HEK293 (cell line): Measurements from ENCODE around the gene MAP1LC3A.

Experiments
- CTCF ChIA-PET: fragments of 350-600 bp; formaldehyde crosslinking; extraction: SDS; loops from one replicate; lab custom pipeline; 2021; ENCODE audit warnings: antibody characterized with exemption; lab: Yijun Ruan, JAX
- POLR2A ChIA-PET: fragments of 300-600 bp; formaldehyde crosslinking; extraction: SDS; loops from one replicate; lab custom pipeline; 2020; ENCODE audit warnings: antibody characterized with exemption, inconsistent platforms; lab: Yijun Ruan, JAX
- H3K27ac ChIP-seq: fragments of 200-500 bp; sonication (Bioruptor generic); 2 replicates; pipeline ENCODE4 v1.5.1; 2014; ENCODE audit warnings: low read depth, low read length, control low read depth, inconsistent platforms; ENCODE audit errors: extremely low read depth
- H3K36me3 ChIP-seq, 2 experiments: fragments of 200-500 bp in 1 of 2; sonication (Bioruptor generic) in 1 of 2; 1 replicate in 1 of 2; 2 replicates in 1 of 2; pipeline ENCODE4 v1.5.1; 2014 to 2017; ENCODE audit warnings: inconsistent platforms in 2 of 2, low read length in 2 of 2; ENCODE audit not compliant: control insufficient read depth in 2 of 2, insufficient read depth in 1 of 2
- H3K4me1 ChIP-seq: fragments of 200-500 bp; sonication (Bioruptor generic); 2 replicates; pipeline ENCODE4 v1.5.1; 2014; ENCODE audit warnings: mild to moderate bottlenecking, low read length, inconsistent platforms; ENCODE audit not compliant: control insufficient read depth, insufficient read depth
- H3K4me3 ChIP-seq: 2 replicates; pipeline ENCODE4 v1.5.1; 2011; ENCODE audit warnings: low read depth, mild to moderate bottlenecking, control low read depth, low read length, moderate library complexity
- H3K9me3 ChIP-seq: fragments of 200-500 bp; sonication (Bioruptor generic); 2 replicates; pipeline ENCODE4 v1.5.1; 2014; ENCODE audit warnings: low read depth, low read length, inconsistent platforms; ENCODE audit not compliant: control insufficient read depth, insufficient read depth
- CTCF ChIP-seq: fragments of 450-650 bp; formaldehyde crosslinking; IDR thresholded peaks from 2 replicates; pipeline ENCODE4 v1.5.1; 2016; ENCODE audit warnings: missing biosample characterization, missing genetic modification characterization
- EGR2 ChIP-seq: fragments of 450-650 bp; formaldehyde crosslinking; IDR thresholded peaks from 2 replicates; pipeline ENCODE4 v1.5.1; 2016; ENCODE audit warnings: low read depth, missing biosample characterization, missing genetic modification characterization
- GLIS1 ChIP-seq: fragments of 450-650 bp; formaldehyde crosslinking; IDR thresholded peaks from 2 replicates; pipeline ENCODE4 v1.5.1; 2016; ENCODE audit warnings: missing biosample characterization, missing genetic modification characterization
- IKZF3 ChIP-seq: fragments of 450-650 bp; IDR thresholded peaks from 2 replicates; pipeline ENCODE4 v1.5.0; 2018; ENCODE audit warnings: missing biosample characterization, mild to moderate bottlenecking, missing genetic modification characterization, moderate library complexity
- KLF1 ChIP-seq: fragments of 450-650 bp; formaldehyde crosslinking; IDR thresholded peaks from 2 replicates; pipeline ENCODE4 v1.5.1; 2016; ENCODE audit warnings: missing biosample characterization, missing genetic modification characterization
- OSR2 ChIP-seq: fragments of 450-650 bp; formaldehyde crosslinking; IDR thresholded peaks from 2 replicates; pipeline ENCODE4 v1.5.1; 2016; ENCODE audit warnings: missing biosample characterization, missing genetic modification characterization
- PRDM1 ChIP-seq: fragments of 450-650 bp; formaldehyde crosslinking; IDR thresholded peaks from 2 replicates; pipeline ENCODE4; 2016; ENCODE audit warnings: missing biosample characterization, missing genetic modification characterization
- ZFHX2 ChIP-seq: fragments of 450-650 bp; formaldehyde crosslinking; conservative IDR thresholded peaks from 2 replicates; pipeline ENCODE4 v1.5.1; 2016; ENCODE audit warnings: missing biosample characterization, missing genetic modification characterization
- ZFP37 ChIP-seq: fragments of 450-650 bp; formaldehyde crosslinking; IDR thresholded peaks from 2 replicates; pipeline ENCODE4 v1.5.1; 2016; ENCODE audit warnings: missing biosample characterization, missing genetic modification characterization
- ZNF133 ChIP-seq: fragments of 450-650 bp; formaldehyde crosslinking; IDR thresholded peaks from 2 replicates; pipeline ENCODE4 v1.5.1; 2016; ENCODE audit warnings: missing biosample characterization, missing genetic modification characterization
- ZNF19 ChIP-seq: fragments of 450-650 bp; formaldehyde crosslinking; IDR thresholded peaks from 2 replicates; pipeline ENCODE4; 2016; ENCODE audit warnings: missing biosample characterization, missing genetic modification characterization, low read depth
- ZNF2 ChIP-seq: fragments of 450-650 bp; formaldehyde crosslinking; IDR thresholded peaks from 2 replicates; pipeline ENCODE4 v1.5.1; 2016; ENCODE audit warnings: missing biosample characterization, missing genetic modification characterization
- ZNF324 ChIP-seq: fragments of 450-650 bp; formaldehyde crosslinking; IDR thresholded peaks from 2 replicates; pipeline ENCODE4 v1.5.1; 2016; ENCODE audit warnings: missing biosample characterization, missing genetic modification characterization
- ZNF37A ChIP-seq: fragments of 450-650 bp; IDR thresholded peaks from 2 replicates; pipeline ENCODE4 v1.5.1; 2018; ENCODE audit warnings: missing biosample characterization, missing genetic modification characterization
- ZNF394 ChIP-seq: fragments of 450-650 bp; formaldehyde crosslinking; IDR thresholded peaks from 2 replicates; pipeline ENCODE4 v1.5.1; 2016; ENCODE audit warnings: missing biosample characterization, missing genetic modification characterization, mild to moderate bottlenecking, moderate library complexity, borderline replicate concordance
- ZNF521 ChIP-seq: fragments of 450-650 bp; formaldehyde crosslinking; IDR thresholded peaks from 2 replicates; pipeline ENCODE4 v1.5.1; 2017; ENCODE audit warnings: missing biosample characterization, mild to moderate bottlenecking, missing genetic modification characterization
- ZNF600 ChIP-seq: fragments of 450-650 bp; formaldehyde crosslinking; IDR thresholded peaks from 2 replicates; pipeline ENCODE4 v1.5.1; 2016; ENCODE audit warnings: missing biosample characterization, missing genetic modification characterization
- ZNF704 ChIP-seq: fragments of 450-650 bp; formaldehyde crosslinking; IDR thresholded peaks from 2 replicates; pipeline ENCODE4 v1.5.1; 2016; ENCODE audit warnings: missing biosample characterization, missing genetic modification characterization
- ZNF776 ChIP-seq: fragments of 450-650 bp; formaldehyde crosslinking; IDR thresholded peaks from 2 replicates; pipeline ENCODE4 v1.5.0; 2017; ENCODE audit warnings: missing biosample characterization, missing genetic modification characterization, borderline replicate concordance
- ZNF777 ChIP-seq: fragments of 450-650 bp; formaldehyde crosslinking; IDR thresholded peaks from 2 replicates; pipeline ENCODE4 v1.5.1; 2017; ENCODE audit warnings: missing biosample characterization, missing genetic modification characterization, borderline replicate concordance
- TF ChIP-seq, protein P1 (sequence below): IDR thresholded peaks from 2 replicates; pipeline ENCODE4 v1.6.1; 2011; ENCODE audit warnings: mild to moderate bottlenecking, low read depth, low read length, borderline replicate concordance
- TF ChIP-seq, protein P2 (sequence below): fragments of 450-650 bp; formaldehyde crosslinking; IDR thresholded peaks from 2 replicates; pipeline ENCODE4 v1.5.1; 2017; ENCODE audit warnings: missing biosample characterization, mild to moderate bottlenecking, missing genetic modification characterization, moderate library complexity

The MAP1LC3A gene

GRCh38 chr20:34535301-34535840 is 23.1 kb upstream of the MAP1LC3A start:
- POLR2A ChIA-PET: no interaction called here
- CTCF ChIA-PET: interaction anchor here (1.2 kb wide), 1 partner anchor 223 kb away, joined by 5 read pairs; no protein-coding TSS in a partner anchor
- Histone ChIP-seq H3K36me3 (peaks cover 0 to 92% of the 10 kb centered on the region in 2 experiments; a peak in 2 of 3 replicates), H3K4me1 (no peaks in the 10 kb centered on the region), H3K27ac (no peak overlapping the region), H3K4me3 (no peak overlapping the region), H3K9me3 (no peaks in the 10 kb centered on the region)
- TF ChIP-seq, protein P1, sequence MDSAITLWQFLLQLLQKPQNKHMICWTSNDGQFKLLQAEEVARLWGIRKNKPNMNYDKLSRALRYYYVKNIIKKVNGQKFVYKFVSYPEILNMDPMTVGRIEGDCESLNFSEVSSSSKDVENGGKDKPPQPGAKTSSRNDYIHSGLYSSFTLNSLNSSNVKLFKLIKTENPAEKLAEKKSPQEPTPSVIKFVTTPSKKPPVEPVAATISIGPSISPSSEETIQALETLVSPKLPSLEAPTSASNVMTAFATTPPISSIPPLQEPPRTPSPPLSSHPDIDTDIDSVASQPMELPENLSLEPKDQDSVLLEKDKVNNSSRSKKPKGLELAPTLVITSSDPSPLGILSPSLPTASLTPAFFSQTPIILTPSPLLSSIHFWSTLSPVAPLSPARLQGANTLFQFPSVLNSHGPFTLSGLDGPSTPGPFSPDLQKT: no peak
- 0 out of 2 replicates have a peak, but pooled peaks have one; percentile 28 for TF ChIP-seq EGR2 (tag by site-specific recombination)

DNA sequence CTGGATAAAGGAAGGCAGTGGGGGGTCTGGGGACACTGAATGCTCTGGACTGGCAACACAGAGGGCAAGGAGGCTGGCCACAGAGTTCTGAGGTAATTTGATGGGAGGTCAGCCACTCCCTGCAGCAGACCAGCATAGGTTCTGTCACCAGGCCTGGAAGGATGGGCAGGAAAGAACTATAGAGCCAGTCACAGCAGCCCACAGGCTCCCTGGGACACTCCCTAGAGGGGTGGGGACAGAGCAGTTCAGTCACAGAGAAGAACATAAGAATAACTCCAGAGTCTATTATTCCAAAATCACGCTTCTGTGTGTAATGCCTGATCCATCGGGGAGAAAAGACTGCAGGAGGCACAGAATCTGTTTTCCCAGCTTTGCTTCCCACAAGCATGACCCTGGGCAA is 22.7 kb upstream of the MAP1LC3A start:
- ChIA-PET CTCF (interaction anchor here (1.4 kb wide), 1 partner anchor 13 kb away, joined by 4 read pairs; no protein-coding TSS in a partner anchor), POLR2A (no interaction called here)
- TF ChIP-seq ZNF394 (tag by site-specific recombination) (no peak), ZNF600 (tag by site-specific recombination) (no peak), ZNF777 (tag by site-specific recombination) (no peak), IKZF3 (tag by site-specific recombination) (no peak), ZNF776 (tag by site-specific recombination) (no peak), ZNF19 (tag by site-specific recombination) (no peak), ZNF704 (no peak)
- peaks cover 0 to 92% of the 10 kb centered on the region in 2 experiments; a peak in 2 of 3 replicates for H3K36me3 ChIP-seq
- no peaks in the 10 kb centered on the region for H3K9me3 ChIP-seq
- H3K4me1 ChIP-seq: no peaks in the 10 kb centered on the region
- no peak overlapping the region for H3K4me3 ChIP-seq
- H3K27ac ChIP-seq: no peak overlapping the region

GRCh38 chr20:34536798-34537394 is 21.6 kb upstream of the MAP1LC3A start:
- Histone ChIP-seq H3K4me1 (no peaks in the 10 kb centered on the region), H3K36me3 (peaks cover 0 to 92% of the 10 kb centered on the region in 2 experiments; a peak in 2 of 3 replicates), H3K27ac (no peak overlapping the region), H3K4me3 (no peak overlapping the region), H3K9me3 (no peaks in the 10 kb centered on the region)
- TF ChIP-seq ZFHX2 (tag by site-specific recombination): 0 out of 2 replicates have a peak, but pooled peaks have one; percentile 16
- TF ChIP-seq PRDM1 (tag by site-specific recombination): no peak
- TF ChIP-seq ZFP37 (tag by site-specific recombination): no peak
- TF ChIP-seq KLF1: no peak
- no peak for TF ChIP-seq GLIS1 (tag by site-specific recombination)
- TF ChIP-seq ZNF133 (tag by site-specific recombination): no peak
- TF ChIP-seq, protein P2, sequence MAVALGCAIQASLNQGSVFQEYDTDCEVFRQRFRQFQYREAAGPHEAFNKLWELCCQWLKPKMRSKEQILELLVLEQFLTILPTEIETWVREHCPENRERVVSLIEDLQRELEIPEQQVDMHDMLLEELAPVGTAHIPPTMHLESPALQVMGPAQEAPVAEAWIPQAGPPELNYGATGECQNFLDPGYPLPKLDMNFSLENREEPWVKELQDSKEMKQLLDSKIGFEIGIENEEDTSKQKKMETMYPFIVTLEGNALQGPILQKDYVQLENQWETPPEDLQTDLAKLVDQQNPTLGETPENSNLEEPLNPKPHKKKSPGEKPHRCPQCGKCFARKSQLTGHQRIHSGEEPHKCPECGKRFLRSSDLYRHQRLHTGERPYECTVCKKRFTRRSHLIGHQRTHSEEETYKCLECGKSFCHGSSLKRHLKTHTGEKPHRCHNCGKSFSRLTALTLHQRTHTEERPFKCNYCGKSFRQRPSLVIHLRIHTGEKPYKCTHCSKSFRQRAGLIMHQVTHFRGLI (tag by site-specific recombination): no peak
- no peak for TF ChIP-seq OSR2 (tag by site-specific recombination)
- no peak for TF ChIP-seq ZNF324 (tag by site-specific recombination)
- peak; percentile 75 for TF ChIP-seq CTCF
- no peak for TF ChIP-seq ZNF37A (tag by site-specific recombination)
- 0 out of 2 replicates have a peak, but pooled peaks have one; percentile 27 for TF ChIP-seq ZNF2 (tag by site-specific recombination)
- no peak for TF ChIP-seq ZNF521 (tag by site-specific recombination)
- CTCF ChIA-PET: interaction anchor here (0.6 to 2.6 kb wide), 11 partner anchors 14 to 1051 kb away, joined by 3 to 9 read pairs (median 4); no protein-coding TSS in a partner anchor
- POLR2A ChIA-PET: no interaction called here
